Stimulated activated CD4-positive, alpha-beta T cell treated with anti-CD3 and anti-CD28 coated beads, Interleukin-15, amount 100 ng/mL, for 24 hours (primary cell): Measurements from ENCODE around the gene SYDE2.
"Not testable (repeated sequence)": the region's sequence is repeated elsewhere in the genome, so short reads cannot be mapped to it uniquely, and the experiment has no call there.

ENCODE experiments used
- DNase-seq: peaks from one replicate; pipeline ENCODE4 v3.0.0-alpha.2; 2020

The SYDE2 gene

DNA sequence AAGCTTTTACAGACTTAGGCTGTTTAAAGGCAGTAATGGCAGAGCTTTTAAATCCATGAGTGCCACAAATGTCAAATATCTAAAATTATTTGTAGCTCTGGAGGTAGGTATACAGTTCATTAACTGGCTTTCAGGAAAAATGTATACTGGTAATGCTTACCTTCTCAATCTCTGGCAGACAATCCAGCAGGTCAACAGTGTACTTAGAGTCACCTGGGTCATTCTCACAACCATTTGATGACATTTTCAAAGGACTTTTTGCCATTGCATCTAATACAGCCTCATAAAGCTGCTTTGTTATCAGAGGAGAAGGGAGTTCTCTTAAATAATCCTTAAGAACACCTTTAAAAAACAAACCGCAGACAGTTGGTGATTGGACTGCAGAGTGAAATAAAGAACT is 31.9 kb downstream of the SYDE2 start:
- DNase-seq, result no peak

DNA sequence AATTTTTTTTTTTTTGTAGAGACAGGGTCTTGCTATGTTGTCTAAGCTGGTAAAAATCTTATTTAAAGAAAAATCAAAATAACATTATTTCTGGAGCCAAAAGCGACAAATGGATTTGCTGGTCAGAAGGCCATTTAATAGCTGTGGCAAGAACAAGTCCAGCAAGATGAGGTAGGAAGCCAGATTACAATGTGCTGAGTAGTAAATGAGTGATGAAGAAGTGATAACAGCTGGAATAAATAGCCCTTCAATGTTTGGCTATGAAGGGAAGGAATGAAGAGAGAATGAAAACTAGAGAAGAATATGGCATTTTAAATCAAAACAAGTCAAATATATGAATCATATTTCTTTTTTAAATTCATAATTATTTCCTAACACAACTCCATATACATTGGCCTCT is 34.5 kb downstream of the SYDE2 start:
- DNase-seq, result no peak

DNA sequence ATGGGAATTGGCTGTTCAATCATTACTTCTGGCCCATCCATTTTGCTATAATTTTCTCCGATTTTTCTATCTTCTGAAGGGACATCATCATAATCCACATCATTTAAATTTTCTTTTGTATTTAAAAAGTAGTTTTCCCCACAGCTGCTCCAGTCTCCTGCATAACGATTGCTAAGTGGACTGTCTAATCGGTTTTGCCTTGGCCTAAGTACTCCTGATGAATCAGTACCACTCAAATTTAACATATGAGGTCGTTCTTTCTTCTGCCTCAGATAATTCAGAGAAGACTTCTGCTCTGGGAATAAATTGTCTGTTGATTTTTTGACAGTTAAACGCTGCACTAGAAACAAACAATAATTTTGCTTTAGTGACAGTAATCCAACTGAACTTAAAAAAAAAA is 41.9 kb downstream of the SYDE2 start:
- no peak for DNase-seq

DNA sequence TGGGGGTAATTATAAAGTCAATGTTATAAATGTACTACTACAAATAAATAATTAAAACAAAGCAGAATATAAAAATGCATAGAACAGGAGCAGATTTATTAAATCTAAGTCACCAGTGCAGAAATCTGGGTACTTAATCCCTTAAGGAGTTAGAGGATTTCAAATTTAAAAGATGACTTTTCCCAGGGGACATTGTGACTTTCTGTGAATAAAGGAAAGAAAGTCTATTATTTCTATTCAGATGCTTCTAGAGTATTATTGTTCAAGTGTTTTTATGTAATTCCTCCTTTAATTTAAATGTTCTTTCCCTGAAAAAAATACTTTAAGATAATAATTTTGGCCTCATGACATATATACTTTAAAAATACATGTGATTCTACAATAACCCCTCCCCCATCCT is 43.4 kb downstream of the SYDE2 start:
- no peak for DNase-seq

DNA sequence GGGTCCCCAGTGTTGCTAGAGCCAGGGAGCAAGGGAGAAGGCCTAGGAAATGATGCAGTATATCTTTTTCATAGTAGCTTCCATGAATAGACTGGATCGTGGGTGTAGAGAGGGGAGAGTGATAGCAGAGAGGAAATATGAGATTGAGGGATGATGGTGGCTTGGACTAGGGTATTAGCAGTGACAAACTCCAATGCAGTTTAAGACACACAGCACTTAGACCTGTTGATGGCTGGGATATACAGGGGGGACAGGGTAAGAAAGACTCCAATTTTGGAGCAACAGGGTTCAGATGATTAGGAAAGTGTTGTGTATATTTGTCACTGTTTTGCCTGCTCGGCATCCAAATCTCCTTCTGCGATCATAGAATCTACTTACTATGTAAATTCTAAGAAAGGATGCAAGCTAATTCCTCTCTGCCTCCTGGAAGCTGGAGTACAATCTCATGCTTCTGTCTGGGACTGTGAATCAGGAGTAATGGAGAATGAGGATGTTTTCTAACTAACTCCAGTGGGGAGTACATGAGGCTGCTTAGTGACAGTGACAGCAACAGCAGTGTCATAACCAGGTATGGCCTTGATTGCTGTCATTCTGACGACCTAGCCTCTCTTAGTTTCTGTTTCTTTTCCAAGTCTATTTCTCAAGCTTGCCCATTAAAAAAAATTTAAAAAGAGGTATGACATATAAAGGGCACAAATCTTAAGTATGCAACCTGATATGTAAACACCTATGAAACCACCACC is 47.5 kb downstream of the SYDE2 start:
- DNase-seq, result no peak

DNA sequence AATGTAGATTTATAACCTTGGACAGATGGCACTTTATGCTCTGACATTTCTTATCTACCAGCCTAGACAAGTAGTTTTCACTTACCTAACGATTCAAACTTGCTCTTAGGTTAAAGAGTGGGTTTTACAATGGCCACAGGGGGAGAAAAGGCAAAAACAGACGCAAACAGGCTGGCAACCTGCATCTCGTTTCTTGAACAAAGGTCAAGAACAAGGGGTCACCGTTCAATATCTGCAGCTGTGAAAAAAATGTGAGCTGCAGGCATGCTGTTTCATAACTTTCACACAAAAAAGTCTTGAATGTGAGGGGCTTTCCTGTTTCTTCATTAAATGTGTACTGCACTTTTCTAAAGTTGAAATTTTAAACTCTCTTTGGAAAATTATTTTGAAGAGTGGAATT is 49.4 kb downstream of the SYDE2 start:
- no peak for DNase-seq

DNA sequence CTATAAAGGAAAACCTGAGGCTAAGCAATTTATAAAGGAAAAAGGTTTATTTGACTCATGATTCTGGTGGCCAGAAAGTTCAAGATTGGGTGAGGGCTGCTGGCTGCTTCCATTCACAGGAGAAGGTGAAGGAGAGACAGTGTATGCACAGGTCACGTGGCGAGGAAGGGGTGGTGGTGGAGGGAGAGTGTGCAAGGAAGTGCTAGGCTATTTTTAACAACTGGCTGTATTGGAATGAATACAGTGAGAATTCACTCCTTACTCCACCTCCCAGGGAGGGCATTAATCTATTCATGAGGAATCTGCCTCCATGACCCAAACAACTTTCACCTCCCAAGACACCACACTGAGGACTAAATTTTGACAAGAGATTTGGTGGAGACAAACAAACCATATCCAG is 51.0 kb downstream of the SYDE2 start:
- no peak for DNase-seq

DNA sequence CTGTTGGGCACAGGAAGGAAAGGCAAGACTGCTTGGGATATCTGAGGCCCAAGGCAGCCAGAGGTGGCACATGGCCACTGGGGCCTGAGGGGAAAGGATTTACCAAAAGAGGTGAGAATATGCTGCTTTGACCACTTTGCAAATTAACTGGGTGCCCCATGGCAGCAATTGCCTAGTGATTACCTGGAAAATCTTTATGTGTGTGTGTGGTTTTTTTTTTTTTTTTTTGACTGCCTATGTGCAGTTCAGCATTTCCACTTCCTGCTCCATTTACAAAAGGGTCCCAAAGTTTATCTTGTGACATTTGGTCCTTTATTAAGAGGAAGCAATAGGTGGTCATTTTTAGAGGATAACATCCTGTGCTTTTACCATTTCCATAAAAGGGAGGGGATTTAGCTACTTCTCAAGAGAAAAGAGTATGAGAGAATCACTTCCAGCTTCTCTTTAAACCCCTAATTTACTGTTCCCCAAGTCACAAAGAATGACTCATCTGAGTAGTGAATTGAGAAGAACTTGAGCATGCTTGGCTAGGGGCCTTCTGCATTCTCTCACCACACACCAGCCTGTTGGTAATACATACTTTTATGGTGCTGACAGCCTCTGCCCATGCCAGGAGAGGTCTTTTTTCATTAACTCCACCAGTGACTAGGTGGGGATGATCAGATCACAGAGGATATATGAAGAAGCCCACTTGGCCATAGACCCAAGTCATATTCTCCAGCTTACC is 52.1 kb downstream of the SYDE2 start:
- peak; percentile 22 for DNase-seq

DNA sequence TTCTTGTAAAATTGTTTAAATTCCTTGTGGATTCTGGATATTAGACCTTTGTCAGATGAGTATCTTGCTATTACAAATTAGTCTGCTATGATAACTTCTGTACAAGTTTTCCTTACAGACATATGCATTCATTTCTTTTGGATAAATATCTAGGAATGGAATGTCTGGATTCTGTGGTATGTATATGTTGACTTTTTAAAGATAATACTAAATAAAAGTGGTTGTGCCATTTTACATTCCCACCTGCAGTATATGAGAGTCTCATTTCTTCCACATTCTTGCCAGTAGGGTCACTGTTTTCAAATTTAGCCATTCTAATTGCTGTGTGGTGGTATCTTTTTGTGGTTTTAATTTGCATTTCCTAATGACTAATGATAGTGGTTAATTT is 53.9 kb downstream of the SYDE2 start:
- DNase-seq, result no peak

DNA sequence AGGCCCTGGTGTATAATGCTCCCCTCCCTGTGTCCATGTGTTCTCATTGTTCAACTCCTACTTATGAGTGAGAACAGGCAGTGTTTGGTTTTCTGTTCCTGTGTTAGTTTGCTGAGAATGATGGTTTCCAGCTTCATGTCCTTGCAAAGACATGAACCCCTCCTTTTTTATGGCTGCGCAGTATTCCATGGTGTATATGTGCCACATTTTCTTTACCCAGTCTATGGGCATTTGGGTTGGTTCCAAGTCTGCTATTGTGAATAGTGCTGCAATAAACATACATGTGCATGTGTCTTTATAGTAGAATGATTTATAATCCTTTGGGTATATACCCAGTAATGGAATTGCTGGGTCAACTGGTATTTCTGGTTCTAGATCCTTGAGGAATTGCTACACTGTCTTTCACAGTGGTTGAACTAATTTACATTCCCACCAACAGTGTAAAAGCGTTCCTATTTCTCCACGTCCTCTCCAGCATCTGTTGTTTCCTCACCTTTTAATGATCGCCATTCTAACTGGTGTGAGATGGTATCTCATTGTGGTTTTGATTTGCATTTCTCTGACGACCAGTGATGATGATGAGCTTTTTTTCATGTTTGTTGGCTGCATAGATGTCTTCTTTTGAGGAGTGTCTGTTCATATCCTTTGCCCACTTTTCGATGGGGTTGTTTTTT is 54.4 kb downstream of the SYDE2 start:
- not testable (repeated sequence) for DNase-seq

DNA sequence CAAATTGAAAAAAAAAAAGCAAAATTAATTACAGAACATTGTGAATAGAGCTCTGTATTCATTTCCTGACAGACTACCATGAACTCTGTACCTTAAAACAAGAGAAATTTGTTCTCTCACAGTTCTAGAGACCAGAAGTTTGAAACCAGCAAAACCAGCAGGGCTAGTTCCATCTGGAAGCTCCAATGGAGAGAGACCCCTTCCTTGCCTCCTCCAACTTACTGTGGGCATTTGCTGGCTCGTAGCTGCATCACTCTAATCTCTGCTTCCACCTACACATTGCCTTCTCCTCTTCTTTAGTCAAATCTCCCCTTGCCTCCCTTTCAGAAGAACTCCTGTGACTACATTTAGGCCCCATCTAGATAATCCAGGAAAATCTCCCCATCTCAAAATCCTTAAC is 56.5 kb downstream of the SYDE2 start:
- no peak for DNase-seq

DNA sequence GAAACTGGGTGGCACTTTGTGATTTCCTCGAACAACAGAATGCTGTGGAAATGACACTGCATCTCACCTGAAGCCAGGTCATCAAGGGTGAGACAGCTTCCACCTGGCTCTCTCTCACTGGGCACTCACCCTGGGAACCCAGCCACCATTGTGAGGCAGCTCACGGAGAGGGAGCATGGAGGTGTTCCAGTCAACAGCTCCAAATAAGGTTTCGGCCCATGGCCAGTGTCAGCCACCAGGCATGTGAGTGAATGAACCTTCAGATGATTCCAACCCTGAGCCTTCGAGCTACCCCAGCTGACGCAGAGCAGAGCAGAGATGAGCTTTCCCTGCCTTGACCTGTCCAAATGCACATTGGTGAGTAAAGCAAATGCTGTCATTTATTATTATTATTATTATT is 58.1 kb downstream of the SYDE2 start:
- no peak for DNase-seq

DNA sequence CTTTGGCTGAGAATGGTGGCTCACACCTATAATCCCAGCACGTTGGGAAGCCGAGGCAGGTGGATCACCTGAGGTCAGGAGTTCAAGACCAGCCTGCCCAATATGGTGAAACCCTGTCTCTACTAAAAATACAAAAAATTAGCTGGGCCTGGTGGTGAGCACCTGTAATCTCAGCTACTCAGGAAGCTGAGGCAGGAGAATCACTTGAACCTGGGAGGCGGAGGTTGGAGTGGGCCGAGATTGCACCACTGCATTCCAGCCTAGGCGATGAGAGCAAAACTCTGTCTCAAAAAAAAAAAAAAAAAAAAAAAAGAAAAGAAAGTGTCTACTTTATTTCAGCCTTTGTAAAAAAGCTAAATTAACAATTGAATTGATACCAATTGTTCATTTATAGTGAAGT is 62.4 kb downstream of the SYDE2 start:
- not testable (repeated sequence) for DNase-seq

DNA sequence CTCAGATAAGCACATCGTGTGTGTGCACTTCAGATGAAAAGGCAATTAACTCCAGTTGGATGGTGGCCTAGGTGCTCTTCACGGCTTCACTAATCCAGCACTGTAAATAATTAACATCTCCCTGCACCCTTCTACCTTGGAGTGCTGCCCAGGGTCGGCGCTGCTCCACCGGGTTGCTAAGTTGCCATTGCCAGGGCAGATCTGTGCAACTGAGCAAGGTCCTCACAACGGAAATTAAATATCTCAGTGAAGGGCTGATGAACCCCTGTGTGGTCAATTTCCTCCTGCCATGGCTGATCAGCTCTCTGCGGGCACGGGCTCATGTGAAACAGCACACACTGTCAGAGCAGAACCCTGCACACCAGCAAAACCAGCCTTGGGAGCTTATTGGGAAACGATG is 63.2 kb downstream of the SYDE2 start:
- DNase-seq, result no peak

DNA sequence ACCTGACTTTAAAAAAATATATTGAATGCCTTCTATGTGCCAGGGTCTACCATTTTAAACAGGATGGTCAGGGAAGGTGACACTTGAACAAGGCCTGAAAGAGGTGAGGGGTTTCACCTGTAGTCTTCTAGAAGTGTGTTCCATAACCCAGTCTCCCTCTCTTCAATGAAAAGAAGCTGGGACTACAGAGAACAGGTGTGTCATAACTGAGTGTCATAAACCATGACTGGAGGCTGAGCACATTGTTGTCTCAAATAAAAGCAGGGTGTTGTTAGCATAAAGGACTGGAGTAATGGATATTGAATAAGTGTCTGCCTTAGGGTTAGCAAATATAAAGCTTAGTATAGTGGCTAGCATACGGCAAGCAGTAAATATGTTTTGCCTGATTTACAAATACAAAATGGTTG is 65.4 kb downstream of the SYDE2 start:
- no peak for DNase-seq

DNA sequence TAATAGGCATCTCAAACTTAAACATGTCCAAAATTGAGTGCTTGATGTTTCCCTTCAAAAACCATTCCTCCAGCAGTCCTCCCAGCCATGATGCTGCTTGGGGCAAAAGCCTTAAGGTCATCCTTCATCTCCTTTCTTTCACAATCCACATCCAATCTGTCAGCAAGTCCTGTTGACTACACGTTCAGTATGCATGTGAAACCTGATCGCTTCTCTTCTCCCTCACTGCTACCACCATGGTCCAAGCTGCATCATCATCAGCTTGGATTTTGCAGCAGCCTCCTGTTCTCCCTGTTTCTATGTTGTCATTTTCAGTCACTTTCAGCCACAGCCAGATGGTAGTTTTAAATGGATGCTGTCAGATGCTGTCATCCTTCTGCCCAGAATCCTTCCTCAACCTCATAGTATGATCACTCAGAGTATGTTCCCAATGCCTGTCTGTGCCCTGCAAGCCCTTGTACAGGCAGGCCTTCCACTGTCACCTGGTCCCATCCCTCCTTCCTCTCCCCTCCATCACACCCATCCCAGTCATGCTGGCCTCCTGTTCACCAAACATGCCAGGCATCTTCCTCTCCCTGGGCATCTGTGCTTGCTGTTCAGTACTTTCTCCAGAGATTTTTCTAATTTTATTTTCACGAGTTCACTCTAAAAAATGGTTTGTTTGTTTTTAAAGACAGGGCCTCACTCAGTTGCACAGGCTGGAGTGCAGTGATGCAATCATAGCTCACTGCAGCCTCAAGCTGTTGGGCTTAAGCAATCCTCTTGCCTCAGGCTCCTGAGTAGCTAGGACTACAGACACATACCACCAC is 66.0 kb downstream of the SYDE2 start:
- DNase-seq, result no peak

DNA sequence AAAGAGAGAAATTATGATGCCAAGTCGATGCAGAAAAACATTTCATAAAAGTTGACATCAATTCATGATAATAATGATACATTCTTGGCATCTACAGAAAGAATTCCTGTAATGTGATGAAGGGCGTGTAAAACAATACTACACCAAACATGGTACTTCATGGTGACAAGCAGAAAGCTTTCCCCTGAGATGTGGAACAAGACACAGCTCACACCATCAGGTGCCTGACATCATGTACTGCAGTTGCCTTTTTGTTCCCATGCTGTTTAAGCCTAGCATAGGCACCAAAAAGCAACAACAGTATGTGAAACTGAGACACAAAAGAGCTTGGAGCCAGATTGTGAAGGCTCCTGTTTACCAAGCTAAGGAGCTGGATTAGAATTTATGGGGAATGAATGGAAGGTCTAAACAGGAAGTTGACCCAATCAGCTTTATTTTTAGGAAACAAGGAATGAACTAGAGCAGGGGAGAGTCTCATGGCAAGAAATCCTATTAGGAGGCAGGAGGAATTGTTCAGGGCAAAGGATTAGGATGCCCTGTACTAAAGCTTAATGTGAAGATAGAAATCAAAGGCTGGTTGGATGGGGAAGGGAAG is 67.2 kb downstream of the SYDE2 start:
- DNase-seq, result no peak

DNA sequence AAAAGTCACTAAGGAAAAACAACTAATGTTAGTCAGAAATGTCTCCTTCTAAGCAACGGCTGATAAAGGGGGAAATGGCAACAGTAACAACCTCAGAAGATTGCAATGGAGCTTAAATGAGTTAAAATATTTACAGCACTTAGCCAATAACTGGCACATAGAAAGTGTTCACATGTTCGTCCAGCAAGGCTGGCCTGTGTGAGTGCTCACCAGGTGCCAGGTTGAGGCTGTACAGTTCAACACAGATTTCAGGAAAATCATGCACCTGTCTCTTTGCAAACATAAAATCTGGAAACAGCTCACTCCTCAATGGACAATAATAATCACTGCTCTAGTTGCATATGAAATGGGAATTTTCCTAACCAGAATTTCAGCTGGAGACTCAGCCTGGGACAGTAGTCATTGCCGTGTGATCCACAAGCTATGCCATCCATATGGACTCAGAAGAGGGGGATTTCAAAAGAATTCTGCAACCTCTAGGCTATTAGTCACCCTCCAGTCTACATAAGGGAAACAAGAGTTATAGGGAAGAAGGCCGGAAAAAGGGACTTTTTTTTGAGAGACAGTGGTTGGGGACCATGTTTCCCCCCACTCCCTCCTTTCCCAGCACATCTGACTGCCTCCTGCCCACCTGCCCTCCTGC is 68.6 kb downstream of the SYDE2 start:
- no peak for DNase-seq

DNA sequence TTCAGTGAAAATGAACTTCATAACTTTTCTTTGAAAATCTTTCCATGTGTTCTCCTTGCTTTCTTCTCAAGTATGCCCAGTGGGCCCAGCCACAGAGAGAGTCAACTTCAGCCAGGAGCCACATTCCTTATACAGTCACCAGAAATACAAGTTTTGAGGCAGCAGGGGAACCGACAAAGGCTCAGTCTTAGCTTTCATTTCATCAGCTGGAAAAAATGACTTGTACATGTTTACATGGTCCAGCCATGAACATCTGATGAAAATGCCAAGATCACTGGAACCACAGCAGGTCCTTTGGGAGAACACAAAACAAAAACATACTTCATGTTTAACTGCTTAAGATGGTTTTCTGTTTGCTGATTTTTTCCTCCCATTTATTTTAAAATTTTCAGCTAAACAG is 72.5 kb downstream of the SYDE2 start:
- no peak for DNase-seq

DNA sequence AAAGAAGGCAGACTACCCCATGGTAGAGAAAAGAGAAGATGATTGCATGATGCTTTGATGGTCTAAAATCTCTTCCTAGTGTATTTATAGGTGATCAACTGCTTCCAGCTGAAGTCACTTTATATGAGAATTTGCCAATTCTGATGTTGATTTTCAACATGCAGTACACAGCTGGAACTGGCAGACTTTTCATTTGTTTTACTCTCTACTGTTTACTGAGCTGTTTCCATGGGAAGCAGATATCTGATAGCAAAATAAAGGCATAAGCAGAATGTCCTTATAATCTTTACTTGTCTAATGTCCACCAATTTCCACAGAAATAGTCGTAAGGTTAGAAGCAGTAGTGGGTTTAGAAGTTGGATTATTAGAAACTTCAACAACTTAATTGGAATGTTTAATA is 74.9 kb downstream of the SYDE2 start:
- DNase-seq, result no peak

DNA sequence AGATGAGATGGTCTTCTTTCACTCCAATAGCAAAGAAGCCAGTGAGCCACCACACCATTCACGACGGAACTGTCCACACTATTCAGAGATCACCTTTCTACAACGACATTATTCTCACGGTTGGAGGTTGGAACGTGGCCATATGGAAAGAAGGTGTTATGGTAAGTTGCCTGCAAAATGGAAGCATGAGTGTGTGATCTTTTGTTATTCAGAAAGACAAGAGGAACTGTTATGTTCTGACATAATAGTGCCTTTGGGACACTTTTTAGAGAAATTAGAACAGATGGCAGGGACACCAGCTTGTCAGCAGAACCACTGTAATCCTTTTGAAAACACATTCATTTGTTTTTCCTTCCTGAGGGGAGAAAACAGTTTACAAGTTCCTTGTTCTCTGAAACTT is 76.7 kb downstream of the SYDE2 start:
- no peak for DNase-seq

DNA sequence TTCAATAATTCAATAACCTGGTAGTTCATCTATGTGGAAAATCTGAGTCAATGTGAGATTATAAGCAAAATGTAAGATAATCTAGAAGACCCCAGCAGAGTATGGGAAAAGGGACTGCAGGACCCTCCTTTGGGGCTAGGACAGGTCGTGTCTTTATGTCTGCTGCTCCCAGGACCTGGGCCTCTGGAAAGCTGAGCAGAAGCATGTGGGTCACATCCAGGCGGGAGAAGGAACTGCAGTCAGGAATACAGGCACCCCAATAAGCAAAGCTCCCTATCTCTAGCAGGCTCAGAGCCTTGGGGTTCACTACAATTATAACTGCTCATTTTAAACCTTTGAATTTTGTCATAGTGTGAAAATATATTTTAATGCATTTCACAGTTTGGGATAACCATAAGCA is 78.6 kb downstream of the SYDE2 start:
- no peak for DNase-seq
